ENCODE measurements around the gene PCDH9. TPM values are rescaled to one million over a fixed set of nuclear protein-coding genes. Genes with fewer than 3 reads are reported as not detected.

PCDH9 gene
- polyA plus RNA-seq, 3 donors = 0.03 TPM; not detected in 1

DNA sequence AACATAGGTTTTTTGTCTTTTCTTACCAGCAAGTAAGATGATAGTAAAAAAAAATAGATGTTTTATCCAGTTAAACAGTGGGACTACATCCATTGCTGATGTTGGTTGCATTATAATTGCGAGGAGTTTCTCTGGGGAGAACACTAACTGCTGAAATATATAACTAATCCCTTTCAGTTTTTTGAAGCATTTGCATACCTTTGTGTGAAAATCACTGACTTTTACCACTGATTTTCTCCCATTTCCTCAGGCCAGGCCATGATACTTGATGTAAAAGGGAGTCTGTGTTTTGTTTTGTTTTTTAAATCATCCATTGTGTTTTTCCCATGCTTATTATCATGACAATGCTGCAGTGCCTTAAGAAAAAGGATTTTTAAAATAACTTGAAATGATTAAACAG is 699.5 kb downstream of the PCDH9 start:
- Histone ChIP-seq H3K9me3 (replicated peaks in 1 of 2; ENCODE audit: control insufficient read depth in 1 of 2, insufficient read depth in 1 of 2, low read length in 2 of 2) (no peaks in the 10 kb centered on the region), H3K9ac (ENCODE audit: insufficient read depth, low read length, poor library complexity, severe bottlenecking) (no peak overlapping the region), H3K4me2 (replicated peaks; ENCODE audit: extremely low read depth, low read length, poor library complexity, severe bottlenecking) (no peak overlapping the region), H3K27me3 (ENCODE audit: control insufficient read depth in 2 of 2, insufficient read depth in 2 of 2, low read length in 2 of 2) (no peaks in the 10 kb centered on the region), H3K79me2 (ENCODE audit: insufficient read depth, low read length) (no peaks in the 10 kb centered on the region), H3K4me1 (ENCODE audit: control insufficient read depth in 1 of 2, insufficient read depth in 2 of 2, low read length in 2 of 2) (peaks cover 0 to 2% of the 10 kb centered on the region in 2 donors), H3K4me3 (replicated peaks in 1 of 3; ENCODE audit: low read depth in 2 of 3, low read length in 3 of 3) (no peak overlapping the region), H2AFZ (ENCODE audit: insufficient read depth, low read depth, low read length, poor library complexity, severe bottlenecking) (no peak overlapping the region), H4K20me1 (ENCODE audit: insufficient read depth, low read length) (no peaks in the 10 kb centered on the region), H3K36me3 (replicated peaks in 1 of 2; ENCODE audit: control insufficient read depth in 1 of 2, insufficient read depth in 2 of 2, low read length in 2 of 2) (no peaks in the 10 kb centered on the region), H3K27ac (ENCODE audit: low read depth in 1 of 2, low read length in 2 of 2) (no peak overlapping the region)
- TF ChIP-seq CTCF (IDR thresholded peaks at IDR 0.05) = no peak
- H3K9me3 Mint-ChIP-seq = peaks cover 0 to 4% (median 0%) of the 10 kb centered on the region in 7 donors
- H3K4me1 Mint-ChIP-seq = peaks cover 7% of the 10 kb centered on the region
- no CpG with 5 or more reads among the region's 1 CpG for WGBS (ENCODE audit: insufficient coverage)
- H3K36me3 Mint-ChIP-seq = no peaks in the 10 kb centered on the region
- no peak overlapping the region for H3K27ac Mint-ChIP-seq
- intact Hi-C loops (cut with micrococcal nuclease) = no loop called here
- H3K4me3 Mint-ChIP-seq = no peak overlapping the region
- H3K27me3 Mint-ChIP-seq (ENCODE audit: low read depth in 3 of 3) = peaks cover 0 to 1% (median 0%) of the 10 kb centered on the region in 3 donors
- no peak for DNase-seq

DNA sequence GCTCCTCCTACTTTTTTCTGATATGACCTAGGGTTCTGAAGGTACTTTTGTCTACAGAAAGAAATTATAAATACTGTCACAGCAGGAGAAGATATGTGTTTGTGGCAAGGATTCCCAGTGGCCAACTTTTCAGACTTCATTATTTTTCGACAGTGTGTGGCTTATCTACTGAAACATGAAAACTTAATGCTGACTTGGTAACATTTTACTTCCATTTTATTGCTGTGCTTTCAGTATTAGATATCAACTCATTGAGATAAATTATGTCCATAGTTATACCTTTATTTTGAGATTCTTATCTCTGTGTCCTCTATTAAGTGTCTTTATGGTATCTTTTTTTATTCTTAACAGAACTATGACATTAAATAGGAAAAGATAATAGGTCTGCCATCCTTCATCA is 700.0 kb downstream of the PCDH9 start:
- Histone ChIP-seq H3K79me2 (ENCODE audit: insufficient read depth, low read length) (no peaks in the 10 kb centered on the region), H3K27ac (ENCODE audit: low read depth in 1 of 2, low read length in 2 of 2) (no peak overlapping the region), H3K9me3 (replicated peaks in 1 of 2; ENCODE audit: control insufficient read depth in 1 of 2, insufficient read depth in 1 of 2, low read length in 2 of 2) (no peaks in the 10 kb centered on the region), H3K4me2 (replicated peaks; ENCODE audit: extremely low read depth, low read length, poor library complexity, severe bottlenecking) (no peak overlapping the region), H3K9ac (ENCODE audit: insufficient read depth, low read length, poor library complexity, severe bottlenecking) (no peak overlapping the region), H3K4me3 (replicated peaks in 1 of 3; ENCODE audit: low read depth in 2 of 3, low read length in 3 of 3) (no peak overlapping the region), H3K27me3 (ENCODE audit: control insufficient read depth in 2 of 2, insufficient read depth in 2 of 2, low read length in 2 of 2) (no peaks in the 10 kb centered on the region), H2AFZ (ENCODE audit: insufficient read depth, low read depth, low read length, poor library complexity, severe bottlenecking) (no peak overlapping the region), H3K36me3 (replicated peaks in 1 of 2; ENCODE audit: control insufficient read depth in 1 of 2, insufficient read depth in 2 of 2, low read length in 2 of 2) (no peaks in the 10 kb centered on the region), H3K4me1 (ENCODE audit: control insufficient read depth in 1 of 2, insufficient read depth in 2 of 2, low read length in 2 of 2) (peaks cover 0 to 2% of the 10 kb centered on the region in 2 donors), H4K20me1 (ENCODE audit: insufficient read depth, low read length) (no peaks in the 10 kb centered on the region)
- no peak for DNase-seq
- Mint-ChIP-seq H3K9me3 (peaks cover 0 to 4% (median 0%) of the 10 kb centered on the region in 7 donors), H3K4me1 (peaks cover 10% of the 10 kb centered on the region), H3K27ac (no peak overlapping the region), H3K36me3 (no peaks in the 10 kb centered on the region), H3K4me3 (no peak overlapping the region), H3K27me3 (ENCODE audit: low read depth in 3 of 3) (peaks cover 0 to 1% (median 0%) of the 10 kb centered on the region in 3 donors)
- TF ChIP-seq CTCF (IDR thresholded peaks at IDR 0.05) = no peak
- whole genome bisulfite sequencing (ENCODE audit: insufficient coverage) = no CpG with 5 or more reads among the region's 1 CpG
- intact Hi-C loops (cut with micrococcal nuclease) = no loop called here
